ENCODE measurements around the gene C16orf95. TPM values are rescaled to one million over a fixed set of nuclear protein-coding genes. Genes with fewer than 3 reads are reported as not detected.

Gene C16orf95
- total RNA-seq, 1 experiment from 2014 or later: 5.8 TPM

- ChIA-PET CTCF (interaction anchor here (0.6 to 1.6 kb wide), 4 partner anchors 9 to 1230 kb away, joined by 3 to 6 read pairs (median 4); no protein-coding TSS in a partner anchor), POLR2A (interaction anchor here (0.6 to 1.1 kb wide), 2 partner anchors 8 to 16 kb away, joined by 3 to 7 read pairs; partner anchors contain the start of gene C16orf95)
- H3K27ac Mint-ChIP-seq (ENCODE audit: low read depth, unreplicated experiment): no peak overlapping the region
- no peak for TF ChIP-seq CTCF (IDR thresholded peaks at IDR 0.05; ENCODE audit: unreplicated experiment)
- no peak for DNase-seq (ENCODE audit: unreplicated experiment)
- no peak overlapping the region for H3K4me3 Mint-ChIP-seq (ENCODE audit: unreplicated experiment)
- H3K9me3 Mint-ChIP-seq (ENCODE audit: unreplicated experiment): no peaks in the 10 kb centered on the region
- intact Hi-C loops (cut with micrococcal nuclease): no loop called here
- BruUV-seq (replicated peaks): no TSS peak
- H3K4me1 Mint-ChIP-seq (ENCODE audit: insufficient read depth, unreplicated experiment): no peaks in the 10 kb centered on the region
- H3K36me3 Mint-ChIP-seq (ENCODE audit: insufficient read depth, unreplicated experiment): peaks cover 55% of the 10 kb centered on the region
- no peaks in the 10 kb centered on the region for H3K27me3 Mint-ChIP-seq (ENCODE audit: insufficient read depth, unreplicated experiment)
Observed at GRCh38 chr16:87333101-87333500, 15.9 kb upstream of the C16orf95 start.

- peaks cover 46% of the 10 kb centered on the region for H3K36me3 Mint-ChIP-seq (ENCODE audit: insufficient read depth, unreplicated experiment)
- no peak for TF ChIP-seq CTCF (IDR thresholded peaks at IDR 0.05; ENCODE audit: unreplicated experiment)
- no TSS peak for BruUV-seq (replicated peaks)
- no peaks in the 10 kb centered on the region for H3K9me3 Mint-ChIP-seq (ENCODE audit: unreplicated experiment)
- intact Hi-C loops (cut with micrococcal nuclease): no loop called here
- DNase-seq (ENCODE audit: unreplicated experiment): peak; percentile 22
- no peak overlapping the region for H3K27ac Mint-ChIP-seq (ENCODE audit: low read depth, unreplicated experiment)
- ChIA-PET POLR2A (interaction anchor here (0.7 to 1.2 kb wide), 4 partner anchors 9 to 134 kb away, joined by 3 to 7 read pairs (median 5); partner anchors contain the start of gene C16orf95), CTCF (interaction anchor here (0.7 to 1.5 kb wide), 3 partner anchors 27 to 126 kb away, joined by 3 to 4 read pairs (median 3); no protein-coding TSS in a partner anchor)
- H3K4me1 Mint-ChIP-seq (ENCODE audit: insufficient read depth, unreplicated experiment): no peaks in the 10 kb centered on the region
- no peak overlapping the region for H3K4me3 Mint-ChIP-seq (ENCODE audit: unreplicated experiment)
- H3K27me3 Mint-ChIP-seq (ENCODE audit: insufficient read depth, unreplicated experiment): no peaks in the 10 kb centered on the region
Observed at GRCh38 chr16:87332150-87332549, 15.0 kb upstream of the C16orf95 start.

- ChIA-PET POLR2A (interaction anchor here (0.7 to 1.2 kb wide), 4 partner anchors 14 to 135 kb away, joined by 3 to 6 read pairs (median 4); partner anchors contain the start of gene C16orf95), CTCF (interaction anchor here (0.7 to 0.8 kb wide), 2 partner anchors 54 to 513 kb away, joined by 3 to 4 read pairs; no protein-coding TSS in a partner anchor)
- Mint-ChIP-seq H3K4me1 (ENCODE audit: insufficient read depth, unreplicated experiment) (no peaks in the 10 kb centered on the region), H3K4me3 (ENCODE audit: unreplicated experiment) (no peak overlapping the region), H3K36me3 (ENCODE audit: insufficient read depth, unreplicated experiment) (peaks cover 42% of the 10 kb centered on the region), H3K9me3 (ENCODE audit: unreplicated experiment) (no peaks in the 10 kb centered on the region), H3K27me3 (ENCODE audit: insufficient read depth, unreplicated experiment) (no peaks in the 10 kb centered on the region), H3K27ac (ENCODE audit: low read depth, unreplicated experiment) (no peak overlapping the region)
- DNase-seq (ENCODE audit: unreplicated experiment): no peak
- TF ChIP-seq CTCF (IDR thresholded peaks at IDR 0.05; ENCODE audit: unreplicated experiment): no peak
- no TSS peak for BruUV-seq (replicated peaks)
- intact Hi-C loops (cut with micrococcal nuclease): no loop called here
Observed at GRCh38 chr16:87331241-87331801, 14.1 kb upstream of the C16orf95 start.

- TF ChIP-seq CTCF (IDR thresholded peaks at IDR 0.05; ENCODE audit: unreplicated experiment): no peak
- H3K27ac Mint-ChIP-seq (ENCODE audit: low read depth, unreplicated experiment): no peak overlapping the region
- ChIA-PET CTCF (no interaction called here), POLR2A (no interaction called here)
- BruUV-seq (replicated peaks): no TSS peak
- no peak overlapping the region for H3K4me3 Mint-ChIP-seq (ENCODE audit: unreplicated experiment)
- no peaks in the 10 kb centered on the region for H3K9me3 Mint-ChIP-seq (ENCODE audit: unreplicated experiment)
- no peak for DNase-seq (ENCODE audit: unreplicated experiment)
- peaks cover 5% of the 10 kb centered on the region for H3K4me1 Mint-ChIP-seq (ENCODE audit: insufficient read depth, unreplicated experiment)
- no peaks in the 10 kb centered on the region for H3K27me3 Mint-ChIP-seq (ENCODE audit: insufficient read depth, unreplicated experiment)
- peaks cover 38% of the 10 kb centered on the region for H3K36me3 Mint-ChIP-seq (ENCODE audit: insufficient read depth, unreplicated experiment)
- intact Hi-C loops (cut with micrococcal nuclease): no loop called here
Observed at GRCh38 chr16:87330646-87331045, 13.5 kb upstream of the C16orf95 start.

Measured in MCF 10A (cell line).